ENCODE measurements around the gene FHOD3. TPM values are rescaled to one million over a fixed set of nuclear protein-coding genes. Genes with fewer than 3 reads are reported as not detected.
A peak's percentile ranks its signal among the peaks of the same experiment; 100 is the strongest.

FHOD3 gene
- total and polyA plus RNA-seq, 2 of the 8 experiments (the other 6 are each of a cell fraction or from before 2014, with no cell fraction given), result 9.7 to 10.5 TPM

- Histone ChIP-seq H3K9ac (replicated peaks in 1 of 4; ENCODE audit: extremely low read depth in 1 of 4, low read depth in 3 of 4, low read length in 3 of 4) (no peak overlapping the region), H3K18ac (ENCODE audit: extremely low read depth, low read length) (peak overlapping the region; percentile 65), H3K4me2 (ENCODE audit: insufficient read depth in 1 of 2, low read depth in 2 of 2, low read length in 2 of 2) (peak overlapping the region; percentile 49 to 63), H3K4ac (replicated peaks; ENCODE audit: insufficient read length, low read depth, low read length) (peak overlapping the region; percentile 24), H3K79me1 (ENCODE audit: low read depth, low read length) (no peaks in the 10 kb centered on the region), H4K8ac (ENCODE audit: extremely low read depth, insufficient read depth, low read length) (no peak overlapping the region), H2BK120ac (replicated peaks; ENCODE audit: low read depth, low read length) (peak overlapping the region; percentile 81), H4K20me1 (replicated peaks in 1 of 2; ENCODE audit: control insufficient read depth in 1 of 2, insufficient read depth in 2 of 2, low read length in 2 of 2) (no peaks in the 10 kb centered on the region), H2BK20ac (ENCODE audit: low read length) (peak overlapping the region; percentile 92; the same call in 1 of the 2 replicates), H3K79me2 (ENCODE audit: control insufficient read depth in 1 of 2, insufficient read depth in 2 of 2, low read length in 2 of 2) (no peaks in the 10 kb centered on the region), H2BK12ac (ENCODE audit: low read depth, low read length) (no peak overlapping the region; the same call in 1 of the 2 replicates), H4K5ac (ENCODE audit: insufficient read length, low read depth, low read length) (peak overlapping the region; percentile 59), H3K56ac (replicated peaks; ENCODE audit: insufficient read length, low read depth, low read length) (peak overlapping the region; percentile 32), H3K14ac (ENCODE audit: insufficient read length) (no peak overlapping the region), H2AFZ (ENCODE audit: low read length) (no peak overlapping the region), H3K27me3 (replicated peaks in 1 of 4; ENCODE audit: control insufficient read depth in 3 of 4, extremely low read depth in 1 of 4, insufficient read depth in 3 of 4, low read length in 3 of 4) (no peaks in the 10 kb centered on the region), H2BK5ac (ENCODE audit: low read depth, low read length) (peak overlapping the region; percentile 92; the same call in 1 of the 2 replicates), H3K27ac (ENCODE audit: low read depth, low read length) (no peak overlapping the region), H3K4me3 (ENCODE audit: extremely low read depth in 1 of 4, insufficient read depth in 2 of 4, low read depth in 3 of 4, low read length in 4 of 4) (peak overlapping the region in 1 of 4 experiments; percentile 35; a peak in 1 of 8 replicates), H2AK5ac (ENCODE audit: low read depth, low read length) (peak overlapping the region; percentile 93), H3K23ac (ENCODE audit: insufficient read length) (no peak overlapping the region), H3K4me1 (replicated peaks in 1 of 4; ENCODE audit: control insufficient read depth in 3 of 4, insufficient read depth in 4 of 4, low read length in 3 of 4) (peaks cover 8 to 26% (median 13%) of the 10 kb centered on the region in 4 experiments), H3K36me3 (ENCODE audit: control insufficient read depth in 2 of 4, insufficient read depth in 4 of 4, low read length in 3 of 4) (no peaks in the 10 kb centered on the region), H3K23me2 (ENCODE audit: low read depth, low read length) (no peaks in the 10 kb centered on the region; the same call in 1 of the 2 replicates), H3K9me3 (ENCODE audit: insufficient read depth in 2 of 2, low read depth in 1 of 2, low read length in 1 of 2) (no peaks in the 10 kb centered on the region), H2BK15ac (ENCODE audit: low read length) (no peak overlapping the region), H4K91ac (replicated peaks; ENCODE audit: insufficient read length, low read length) (peak overlapping the region; percentile 25)
- FAIRE-seq, result no peak
- TF ChIP-seq TEAD4 (IDR thresholded peaks at IDR 0.05; ENCODE audit: low read depth, low read length), result peak; percentile 72
- no peak for TF ChIP-seq POLR2A (IDR thresholded peaks at IDR 0.05; ENCODE audit: control extremely low read depth in 1 of 2, low read depth in 2 of 2, low read length in 2 of 2)
- ChIA-PET CTCF (ENCODE audit: partially characterized antibody) (interaction anchor here (0.8 to 2.2 kb wide), 8 partner anchors 9 to 238 kb away, joined by 3 to 8 read pairs (median 4); no protein-coding TSS in a partner anchor), POLR2A (ENCODE audit: partially characterized antibody) (interaction anchor here (1.0 kb wide), 1 partner anchor 171 kb away, joined by 3 read pairs; no protein-coding TSS in a partner anchor)
- DNase-seq (ENCODE audit: low read depth in 1 of 2, low spot score in 2 of 2), result no peak
- WGBS, 2 experiments (ENCODE audit: extremely low coverage in 1 of 2, insufficient coverage in 1 of 2, insufficient read length in 1 of 2, insufficient replicate concordance in 2 of 2, low coverage in 1 of 2, low lambda C conversion rate in 2 of 2, missing lambda C conversion rate in 1 of 2), result 47% methylated on average over 2 of the region's 2 CpGs; no CpG with 5 or more reads in 1 of the 2 experiments
These were observed 151.9 kb downstream of the FHOD3 start for GRCh38 chr18:36449451-36449850.
